MM.1S (cell line): ENCODE data around the gene TRAPPC12.
A peak's percentile ranks its signal among the peaks of the same experiment; 100 is the strongest.

Source experiments
- DNase-seq: peaks from one replicate; pipeline ENCODE4 v3.0.0-alpha.2; 2015
- H2AFZ ChIP-seq: fragments of 300-600 bp; sonication (generic); 2 replicates; pipeline ENCODE4 v1.6.0; 2016; ENCODE audit warnings: antibody characterized with exemption, low read length
- H3F3A ChIP-seq: fragments of 300-600 bp; sonication (generic); 2 replicates; pipeline ENCODE4 v1.6.1; 2016; ENCODE audit warnings: mild to moderate bottlenecking, antibody characterized with exemption, low read length, moderate library complexity, mixed read lengths; ENCODE audit not compliant: insufficient read depth
- H3K27ac ChIP-seq: fragments of 300-600 bp; sonication (generic); 2 replicates; pipeline ENCODE4 v1.5.1; 2016; ENCODE audit warnings: mild to moderate bottlenecking, low read length
- H3K27me3 ChIP-seq: fragments of 300-600 bp; sonication (generic); replicated peaks from 2 replicates; pipeline ENCODE4 v1.6.0; 2016; ENCODE audit warnings: low read length; ENCODE audit not compliant: insufficient read depth
- H3K36me3 ChIP-seq: fragments of 300-600 bp; sonication (generic); replicated peaks from 2 replicates; pipeline ENCODE4 v1.6.1; 2016; ENCODE audit warnings: mild to moderate bottlenecking, low read length, mixed read lengths; ENCODE audit not compliant: insufficient read depth
- H3K4me1 ChIP-seq: fragments of 300-600 bp; sonication (generic); 2 replicates; pipeline ENCODE4 v1.6.1; 2016; ENCODE audit warnings: low read length, mixed read lengths
- H3K4me2 ChIP-seq: fragments of 300-600 bp; sonication (generic); 2 replicates; pipeline ENCODE4 v1.6.0; 2016; ENCODE audit warnings: low read depth, low read length
- H3K4me3 ChIP-seq: fragments of 300-600 bp; sonication (generic); 2 replicates; pipeline ENCODE4 v1.5.1; 2016; ENCODE audit warnings: low read length, mixed read lengths
- H3K79me2 ChIP-seq: fragments of 300-600 bp; sonication (generic); 2 replicates; pipeline ENCODE4 v1.6.1; 2016; ENCODE audit warnings: mixed run types, low read length, mixed read lengths
- H3K9ac ChIP-seq: fragments of 300-600 bp; sonication (generic); 2 replicates; pipeline ENCODE4 v1.6.1; 2016; ENCODE audit warnings: low read length, mixed read lengths
- H3K9me2 ChIP-seq: fragments of 300-600 bp; sonication (generic); replicated peaks from 2 replicates; pipeline ENCODE4 v1.6.1; 2016; ENCODE audit warnings: mild to moderate bottlenecking, low read length, mixed read lengths; ENCODE audit not compliant: insufficient read depth
- H3K9me3 ChIP-seq: fragments of 300-600 bp; sonication (generic); replicated peaks from 2 replicates; pipeline ENCODE4 v1.6.1; 2016; ENCODE audit warnings: mild to moderate bottlenecking, low read length, mixed read lengths; ENCODE audit not compliant: insufficient read depth
- H4K20me1 ChIP-seq: fragments of 300-600 bp; sonication (generic); 2 replicates; pipeline ENCODE4 v1.6.1; 2016; ENCODE audit warnings: mild to moderate bottlenecking, low read length, moderate library complexity, mixed read lengths; ENCODE audit not compliant: insufficient read depth
- CTCF ChIP-seq: fragments of 300-600 bp; sonication (generic); IDR thresholded peaks from 2 replicates; pipeline ENCODE4 v1.5.1; 2016; ENCODE audit warnings: antibody characterized with exemption, low read length, mixed read lengths
- EZH2 ChIP-seq: fragments of 300-600 bp; sonication (generic); optimal IDR thresholded peaks from 2 replicates; pipeline ENCODE3; 2017; ENCODE audit warnings: low read depth, mild to moderate bottlenecking, antibody characterized with exemption, low read length, mixed read lengths
- EZH2phosphoT487 ChIP-seq: fragments of 300-600 bp; sonication (generic); IDR thresholded peaks from 2 replicates; pipeline ENCODE4 v1.6.1; 2018; ENCODE audit warnings: antibody characterized with exemption, low read length

Gene TRAPPC12

GRCh38 chr2:3478846-3479385 lies 99.4 kb downstream of the TRAPPC12 start:
- H3K4me1 ChIP-seq, result peaks cover 14% of the 10 kb centered on the region
- H3K9ac ChIP-seq, result no peak overlapping the region
- no peak for TF ChIP-seq EZH2phosphoT487

GRCh38 chr2:3479430-3480320 lies 100.2 kb downstream of the TRAPPC12 start:
- Histone ChIP-seq H3F3A (peaks cover 13% of the 10 kb centered on the region), H4K20me1 (no peaks in the 10 kb centered on the region), H3K36me3 (no peaks in the 10 kb centered on the region), H2AFZ (no peak overlapping the region), H3K9me3 (no peaks in the 10 kb centered on the region), H3K9ac (no peak overlapping the region; the same call in 1 of the 2 replicates), H3K4me3 (no peak overlapping the region; the same call in 1 of the 2 replicates), H3K4me2 (peak overlapping the region; percentile 70; the same call in 1 of the 2 replicates), H3K79me2 (no peaks in the 10 kb centered on the region), H3K9me2 (no peaks in the 10 kb centered on the region), H3K27ac (peak overlapping the region; percentile 85; the same call in 1 of the 2 replicates), H3K27me3 (no peaks in the 10 kb centered on the region), H3K4me1 (peaks cover 14% of the 10 kb centered on the region)
- no peak for TF ChIP-seq EZH2phosphoT487
- no peak for TF ChIP-seq CTCF
- TF ChIP-seq EZH2, result no peak
- no peak for DNase-seq

More at GRCh38 chr2:3478846-3479385, 99.4 kb downstream of the TRAPPC12 start:
- Histone ChIP-seq H3K27ac (no peak overlapping the region), H3F3A (peaks cover 13% of the 10 kb centered on the region), H3K79me2 (no peaks in the 10 kb centered on the region), H3K27me3 (no peaks in the 10 kb centered on the region), H3K9me3 (no peaks in the 10 kb centered on the region), H3K4me3 (no peak overlapping the region), H2AFZ (no peak overlapping the region), H3K9me2 (no peaks in the 10 kb centered on the region), H3K4me2 (no peak overlapping the region), H4K20me1 (no peaks in the 10 kb centered on the region), H3K36me3 (no peaks in the 10 kb centered on the region)
- no peak for DNase-seq

GRCh38 chr2:3480352-3481010 lies 101.0 kb downstream of the TRAPPC12 start:
- H3F3A ChIP-seq, result peaks cover 13% of the 10 kb centered on the region
- peak; percentile 74 for DNase-seq
- H3K27ac ChIP-seq, result peak overlapping the region; percentile 85
- H3K79me2 ChIP-seq, result no peaks in the 10 kb centered on the region
- peak overlapping the region; percentile 53; the same call in 1 of the 2 replicates for H2AFZ ChIP-seq
- no peaks in the 10 kb centered on the region for H3K27me3 ChIP-seq
- H3K36me3 ChIP-seq, result no peaks in the 10 kb centered on the region
- H3K9ac ChIP-seq, result peak overlapping the region; percentile 48; the same call in 1 of the 2 replicates
- peaks cover 14% of the 10 kb centered on the region for H3K4me1 ChIP-seq
- H4K20me1 ChIP-seq, result no peaks in the 10 kb centered on the region
- H3K4me2 ChIP-seq, result peak overlapping the region; percentile 70
- H3K9me2 ChIP-seq, result no peaks in the 10 kb centered on the region
- peak overlapping the region; percentile 53 for H3K4me3 ChIP-seq
- TF ChIP-seq EZH2 (no peak), EZH2phosphoT487 (no peak), CTCF (no peak)
- H3K9me3 ChIP-seq, result no peaks in the 10 kb centered on the region
